Naive B cell (primary cell): Measurements from ENCODE around the gene SNX27. TPM values are rescaled to one million over a fixed set of nuclear protein-coding genes. Genes with fewer than 3 reads are reported as not detected.
"Not testable (repeated sequence)": the region's sequence is repeated elsewhere in the genome, so short reads cannot be mapped to it uniquely, and the experiment has no call there.

Experiments
- ATAC-seq, 2 donors: fragments of 150-1000 bp; cut with Tn5 transposase; 2 replicates each; pipeline ENCODE4 v1.10.0; 2021; ENCODE audit warnings: low read depth in 2 of 2, mild to moderate bottlenecking in 2 of 2, moderate library complexity in 2 of 2
- DNase-seq: peaks from one replicate; pipeline ENCODE4 v3.0.0; 2022
- H3K27ac Mint-ChIP-seq, 6 donors: one replicate each; pipeline ENCODE4 v1.8.0; 2020 to 2022; ENCODE audit warnings: mild to moderate bottlenecking in 6 of 6, mixed read lengths in 6 of 6, moderate library complexity in 5 of 6, inconsistent platforms in 2 of 6
- H3K27me3 Mint-ChIP-seq, 3 donors: one replicate each; pipeline ENCODE4 v1.8.0; 2021 to 2022; ENCODE audit warnings: mixed read lengths in 3 of 3, mild to moderate bottlenecking in 1 of 3
- H3K36me3 Mint-ChIP-seq, 2 donors: one replicate each; pipeline ENCODE4 v1.8.0; 2020 to 2022; ENCODE audit warnings: mixed read lengths in 2 of 2, inconsistent platforms in 1 of 2, mild to moderate bottlenecking in 1 of 2
- H3K4me1 Mint-ChIP-seq, 3 donors: one replicate each; pipeline ENCODE4 v1.8.0; 2020 to 2022; ENCODE audit warnings: mixed read lengths in 3 of 3, inconsistent platforms in 1 of 3, mild to moderate bottlenecking in 1 of 3, moderate library complexity in 1 of 3
- H3K4me3 Mint-ChIP-seq, 8 donors: one replicate each; pipeline ENCODE4 v1.8.0; 2020 to 2022; ENCODE audit warnings: mild to moderate bottlenecking in 8 of 8, mixed read lengths in 8 of 8, moderate library complexity in 8 of 8, inconsistent platforms in 2 of 8
- H3K9me3 Mint-ChIP-seq, 7 donors: one replicate each; pipeline ENCODE4 v1.8.0; 2020 to 2022; ENCODE audit warnings: mixed read lengths in 7 of 7, mild to moderate bottlenecking in 5 of 7, inconsistent platforms in 2 of 7, moderate library complexity in 1 of 7
- polyA plus RNA-seq, 6 donors: library from polyadenylated mRNA; unstranded; fragments of 300-500 nt; fragmentation: Illumina TruSeq; gene quantifications; one replicate each; pipeline ENCODE4 v1.2.3, GENCODE V29; 2021; ENCODE audit warnings: low read depth in 6 of 6

The SNX27 gene
- polyA plus RNA-seq, 6 donors from 2014 or later = 4.2 to 17.2 (median 13.1) TPM

DNA sequence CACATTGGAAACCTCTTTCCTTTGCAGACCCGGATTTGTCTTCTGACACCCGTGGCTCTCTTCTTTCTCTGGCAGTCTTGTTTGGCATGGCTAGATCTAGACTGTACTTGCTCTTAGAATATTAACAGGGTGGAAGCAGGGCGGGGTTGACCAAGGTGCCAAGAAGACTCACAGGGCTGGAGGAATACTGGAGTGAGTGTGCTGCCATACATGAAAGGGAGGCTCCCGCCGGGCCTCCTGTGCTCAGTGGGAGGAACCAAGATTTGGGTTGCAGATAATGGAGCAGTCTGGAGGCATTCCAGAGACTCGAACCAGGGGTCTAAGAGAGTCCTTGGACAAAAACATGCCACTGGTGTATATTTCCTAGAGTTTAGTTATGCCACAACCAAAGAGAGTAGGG, 27.6 kb upstream of the SNX27 start:
- peaks cover 0 to 9% (median 4%) of the 10 kb centered on the region in 3 donors for H3K27me3 Mint-ChIP-seq
- ATAC-seq = no peak
- peak overlapping the region in 1 of 6 donors; percentile 15 for H3K27ac Mint-ChIP-seq
- no peak for DNase-seq
- no peaks in the 10 kb centered on the region for H3K36me3 Mint-ChIP-seq
- no peaks in the 10 kb centered on the region for H3K4me1 Mint-ChIP-seq
- H3K4me3 Mint-ChIP-seq = no peak overlapping the region
- H3K9me3 Mint-ChIP-seq = no peaks in the 10 kb centered on the region

DNA sequence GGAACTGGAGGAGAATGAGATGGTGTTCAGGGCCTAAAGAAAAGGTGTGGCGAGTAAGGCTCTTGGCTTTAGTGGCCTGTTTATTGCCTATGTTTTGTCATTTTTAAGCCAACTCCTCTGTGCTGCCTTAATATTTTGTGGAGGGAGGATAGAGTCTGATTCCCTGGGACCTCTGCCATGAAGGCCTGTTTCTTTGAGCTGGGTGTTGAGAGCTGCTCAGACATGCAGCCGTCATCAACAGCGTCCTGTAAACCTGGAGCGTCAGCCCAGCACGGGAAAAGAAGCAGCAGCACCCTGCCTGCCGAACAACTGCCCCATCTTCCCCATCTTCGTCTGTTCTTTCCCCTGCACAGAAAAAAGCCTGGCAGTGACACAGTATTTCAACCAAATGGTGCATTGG, 27.1 kb upstream of the SNX27 start:
- H3K4me3 Mint-ChIP-seq = no peak overlapping the region
- peaks cover under 1 to 11% (median 9%) of the 10 kb centered on the region in 3 donors for H3K27me3 Mint-ChIP-seq
- peaks cover 0 to 2% of the 10 kb centered on the region in 2 donors for H3K36me3 Mint-ChIP-seq
- peaks cover 0 to under 1% (median 0%) of the 10 kb centered on the region in 7 donors for H3K9me3 Mint-ChIP-seq
- H3K4me1 Mint-ChIP-seq = no peaks in the 10 kb centered on the region
- no peak for ATAC-seq
- DNase-seq = no peak
- H3K27ac Mint-ChIP-seq = peak overlapping the region in 3 of 6 donors; percentile 6 to 69 (median 9)

DNA sequence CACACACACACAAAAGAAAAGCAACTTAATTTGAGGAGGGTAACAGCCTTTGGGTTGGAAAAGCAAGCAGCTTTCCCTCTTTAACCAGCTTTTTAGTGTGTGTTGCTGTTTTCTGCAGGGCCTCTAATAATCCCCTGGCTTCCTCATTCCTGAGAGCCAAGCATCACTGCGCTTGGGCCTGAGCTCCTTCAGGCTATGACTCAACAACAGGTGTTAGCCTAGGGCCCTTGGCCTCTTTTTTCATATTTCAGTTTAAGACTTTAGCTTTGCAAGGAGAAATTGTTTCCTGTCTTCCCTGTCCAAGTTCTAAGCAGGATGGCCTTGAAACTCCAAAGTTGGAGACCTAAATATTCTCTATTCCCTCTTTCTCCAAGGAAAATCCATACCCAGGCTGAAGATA, 26.2 kb upstream of the SNX27 start:
- DNase-seq (no peak), ATAC-seq (no peak)
- Mint-ChIP-seq H3K27ac (no peak overlapping the region), H3K9me3 (peaks cover under 1 to 6% (median 3%) of the 10 kb centered on the region in 7 donors), H3K4me3 (no peak overlapping the region), H3K36me3 (peaks cover 2 to 9% of the 10 kb centered on the region in 2 donors), H3K4me1 (no peaks in the 10 kb centered on the region), H3K27me3 (peaks cover 6 to 19% (median 14%) of the 10 kb centered on the region in 3 donors)

DNA sequence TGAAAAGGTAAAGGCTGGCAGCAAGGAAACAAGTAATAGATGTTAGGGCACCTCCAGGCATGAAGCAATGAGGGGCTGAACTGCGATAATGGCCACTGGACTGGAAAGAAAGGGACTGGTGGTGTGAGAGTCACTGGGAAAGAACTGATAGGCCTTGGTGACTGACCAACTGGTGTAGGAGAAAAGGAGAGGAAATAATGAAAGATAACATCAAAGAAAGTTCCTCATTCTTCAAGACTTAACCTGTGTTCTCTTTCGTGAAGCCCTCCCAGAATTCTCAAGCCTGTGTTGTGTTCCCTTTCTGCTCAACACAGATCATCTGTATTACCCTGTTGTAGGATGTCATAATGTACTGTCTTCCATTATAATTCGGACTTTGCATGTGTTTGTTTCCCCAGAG, 20.9 kb upstream of the SNX27 start:
- ATAC-seq (no peak), DNase-seq (no peak)
- Mint-ChIP-seq H3K27me3 (peaks cover 15 to 29% (median 23%) of the 10 kb centered on the region in 3 donors), H3K4me3 (no peak overlapping the region), H3K9me3 (peaks cover 9 to 17% (median 11%) of the 10 kb centered on the region in 7 donors), H3K4me1 (peaks cover 6 to 11% (median 11%) of the 10 kb centered on the region in 3 donors), H3K36me3 (peaks cover 5 to 15% of the 10 kb centered on the region in 2 donors), H3K27ac (no peak overlapping the region)

DNA sequence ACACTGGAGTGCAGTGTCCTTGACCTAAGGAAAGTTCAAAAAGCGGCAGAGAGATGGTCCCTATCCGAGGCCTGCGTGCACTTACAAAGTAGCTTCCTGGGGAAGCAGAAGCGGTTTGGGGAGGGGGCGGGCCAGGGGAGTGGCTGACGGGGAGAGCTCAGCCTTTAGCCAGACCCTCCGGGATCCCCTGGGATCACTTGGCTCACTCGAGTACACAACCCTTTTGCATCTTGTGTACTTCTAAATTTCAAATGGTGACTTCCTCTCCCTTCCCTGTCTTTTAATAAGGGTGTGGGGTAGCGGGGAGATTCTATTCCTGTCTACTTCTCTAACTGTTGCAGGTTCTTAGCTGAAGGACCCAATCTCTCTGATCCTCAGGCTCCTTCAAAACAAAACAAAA, 18.1 kb upstream of the SNX27 start:
- Mint-ChIP-seq H3K27ac (peak overlapping the region in 2 of 6 donors; percentile 7 to 63), H3K4me1 (peaks cover 6 to 11% (median 11%) of the 10 kb centered on the region in 3 donors), H3K36me3 (peaks cover 5 to 15% of the 10 kb centered on the region in 2 donors), H3K9me3 (peaks cover 9 to 17% (median 11%) of the 10 kb centered on the region in 7 donors), H3K4me3 (peak overlapping the region; percentile 46 to 89 (median 68)), H3K27me3 (peaks cover 14 to 29% (median 15%) of the 10 kb centered on the region in 3 donors)
- no peak for DNase-seq
- peak; percentile 60 to 65 for ATAC-seq

DNA sequence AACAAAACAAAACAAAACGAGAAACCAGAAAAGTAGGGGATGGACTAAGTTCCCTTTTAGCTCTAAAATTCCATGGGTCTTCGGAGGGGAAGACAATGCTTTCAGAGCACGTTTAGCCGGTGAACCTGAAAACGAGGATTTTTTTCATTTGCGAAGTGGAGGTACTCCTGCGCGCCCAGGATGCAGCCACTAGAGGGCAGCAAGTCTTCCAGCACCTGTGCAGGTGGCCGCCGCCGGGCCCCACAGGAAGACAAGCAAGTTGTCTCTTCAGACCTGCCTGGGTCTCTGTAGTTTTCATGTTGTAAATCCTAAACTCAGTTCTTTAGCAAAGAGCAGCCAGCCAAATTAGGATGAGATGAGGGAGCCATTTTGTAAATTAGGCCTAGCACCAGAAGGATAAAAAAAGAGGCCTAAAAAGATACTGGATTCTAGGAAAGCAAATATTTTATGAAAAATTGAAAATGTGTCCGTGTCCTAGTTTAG, 17.7 kb upstream of the SNX27 start:
- DNase-seq = peak; percentile 76
- peaks cover 6 to 11% (median 11%) of the 10 kb centered on the region in 3 donors for H3K4me1 Mint-ChIP-seq
- H3K36me3 Mint-ChIP-seq = peaks cover 5 to 15% of the 10 kb centered on the region in 2 donors
- H3K4me3 Mint-ChIP-seq = peak overlapping the region; percentile 46 to 89 (median 68)
- peak overlapping the region in 3 of 6 donors; percentile 7 to 89 (median 58) for H3K27ac Mint-ChIP-seq
- peaks cover 9 to 17% (median 11%) of the 10 kb centered on the region in 7 donors for H3K9me3 Mint-ChIP-seq
- peaks cover 14 to 26% (median 15%) of the 10 kb centered on the region in 3 donors for H3K27me3 Mint-ChIP-seq
- ATAC-seq = peak; percentile 97 to 98

DNA sequence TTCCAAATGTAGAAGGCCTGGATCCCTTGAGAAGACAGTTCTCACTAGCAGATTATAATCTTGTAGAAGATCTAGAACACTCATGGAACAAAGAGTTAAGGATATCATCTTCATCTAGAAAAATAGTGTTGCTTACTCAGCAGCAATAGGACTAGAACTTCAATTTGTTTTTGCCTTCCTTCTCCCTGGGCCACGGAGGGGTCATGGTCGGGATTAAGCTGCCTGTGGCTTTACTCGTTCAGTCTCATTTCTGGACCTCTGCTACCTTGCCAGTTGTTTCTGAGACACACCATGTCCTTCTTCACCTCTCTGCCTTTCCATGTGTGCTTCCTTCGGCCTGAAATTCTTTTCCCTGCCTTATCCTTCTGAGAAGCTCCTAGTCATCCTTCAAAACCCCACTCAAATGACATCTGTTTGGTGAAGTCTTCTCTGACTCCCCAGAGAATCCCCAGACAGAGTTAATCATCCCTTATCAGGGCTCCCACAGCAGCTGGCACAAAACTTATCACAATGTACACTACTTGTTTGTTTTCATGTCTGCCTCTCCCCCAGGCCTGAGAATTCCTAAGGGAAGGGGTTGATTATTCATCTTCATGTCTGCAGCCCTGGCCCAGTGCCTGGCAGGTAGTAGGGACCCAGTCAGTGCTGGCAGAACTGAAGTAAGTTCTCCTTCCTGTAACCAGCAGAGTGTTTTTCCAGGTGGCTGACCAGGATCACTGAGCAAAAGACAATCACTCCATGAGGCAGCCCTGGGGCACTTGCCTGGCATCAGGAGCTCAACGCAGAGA, 15.5 kb upstream of the SNX27 start:
- ATAC-seq (no peak), DNase-seq (no peak)
- H3K4me3 Mint-ChIP-seq = no peak overlapping the region
- H3K27me3 Mint-ChIP-seq = peaks cover 0 to 8% (median 1%) of the 10 kb centered on the region in 3 donors
- peaks cover 6 to 11% (median 11%) of the 10 kb centered on the region in 3 donors for H3K4me1 Mint-ChIP-seq
- H3K9me3 Mint-ChIP-seq = peaks cover 0 to 4% (median 3%) of the 10 kb centered on the region in 7 donors
- peak overlapping the region in 1 of 6 donors; percentile 17 for H3K27ac Mint-ChIP-seq
- no peaks in the 10 kb centered on the region for H3K36me3 Mint-ChIP-seq

DNA sequence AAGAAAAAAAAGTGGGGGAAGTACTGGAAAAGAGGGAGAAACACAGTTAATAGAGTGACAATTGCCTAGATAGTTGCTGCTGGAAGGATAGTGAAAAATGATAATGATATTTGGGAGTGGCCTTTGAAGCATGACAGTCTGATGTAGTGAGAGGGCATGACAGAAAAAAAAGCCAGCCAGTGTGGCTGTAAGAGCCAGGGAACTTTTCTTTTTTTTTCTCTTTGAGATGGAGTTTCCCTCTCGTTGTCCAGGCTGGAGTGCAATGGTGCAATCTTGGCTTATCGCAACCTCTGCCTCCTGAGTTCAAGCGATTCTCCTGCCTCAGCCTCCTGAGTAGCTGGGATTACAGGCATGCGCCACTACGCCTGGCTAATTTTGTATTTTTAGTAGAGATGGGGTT, 9.3 kb upstream of the SNX27 start:
- DNase-seq, H3K4me1 Mint-ChIP-seq, H3K4me3 Mint-ChIP-seq, ATAC-seq, H3K9me3 Mint-ChIP-seq, H3K36me3 Mint-ChIP-seq: not testable (repeated sequence)
- peaks cover 29 to 43% (median 33%) of the 10 kb centered on the region in 3 donors for H3K27me3 Mint-ChIP-seq
- H3K27ac Mint-ChIP-seq = peak overlapping the region in 1 of 6 donors; percentile 52

DNA sequence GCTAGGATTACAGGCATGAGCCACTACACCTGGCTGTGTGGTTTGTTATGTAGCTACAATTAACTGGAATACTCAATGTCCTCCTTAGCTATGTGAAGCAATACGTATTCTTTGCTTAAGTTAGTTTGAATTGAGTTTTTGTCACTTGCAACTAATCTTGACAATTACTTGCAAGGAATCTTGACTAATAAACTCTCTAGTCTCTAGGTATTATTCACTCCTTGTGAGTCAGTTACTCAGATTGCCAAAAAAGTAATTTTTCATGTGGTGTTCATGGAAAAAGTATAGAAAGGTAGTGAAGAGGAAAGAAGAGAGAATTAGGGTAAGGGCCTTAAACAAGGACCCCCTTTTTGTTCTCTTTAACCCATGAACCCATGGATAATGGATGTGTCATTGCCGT, 7.6 kb upstream of the SNX27 start:
- Mint-ChIP-seq H3K27me3 (peaks cover 37 to 55% (median 44%) of the 10 kb centered on the region in 3 donors), H3K9me3 (no peaks in the 10 kb centered on the region), H3K27ac (no peak overlapping the region), H3K4me3 (no peak overlapping the region), H3K4me1 (no peaks in the 10 kb centered on the region), H3K36me3 (no peaks in the 10 kb centered on the region)
- ATAC-seq (no peak), DNase-seq (no peak)

DNA sequence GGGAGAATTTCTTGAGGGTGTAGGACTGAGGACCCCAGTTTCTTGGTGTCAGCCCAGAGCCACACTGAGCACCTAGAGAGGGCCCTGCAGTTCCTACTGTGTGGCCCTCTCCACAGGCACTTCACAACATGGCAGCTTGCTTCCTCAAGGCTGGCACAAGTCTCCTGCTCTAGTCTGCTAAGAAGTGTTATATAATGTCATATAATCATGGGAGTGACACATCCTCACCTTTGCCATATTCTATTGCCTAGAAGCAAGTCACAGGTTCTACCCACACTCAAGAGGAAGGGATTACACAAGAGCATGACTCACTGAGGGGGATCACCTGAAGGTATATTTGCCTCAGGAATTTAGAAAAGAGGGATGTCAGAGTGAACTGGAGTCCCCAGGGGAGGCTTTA, 5.5 kb upstream of the SNX27 start:
- Mint-ChIP-seq H3K9me3 (no peaks in the 10 kb centered on the region), H3K27me3 (peaks cover 40 to 55% (median 44%) of the 10 kb centered on the region in 3 donors), H3K36me3 (no peaks in the 10 kb centered on the region), H3K4me1 (peaks cover 0 to 2% (median 0%) of the 10 kb centered on the region in 3 donors), H3K4me3 (peak overlapping the region in 1 of 8 donors; percentile 0), H3K27ac (no peak overlapping the region)
- ATAC-seq (no peak), DNase-seq (no peak)

DNA sequence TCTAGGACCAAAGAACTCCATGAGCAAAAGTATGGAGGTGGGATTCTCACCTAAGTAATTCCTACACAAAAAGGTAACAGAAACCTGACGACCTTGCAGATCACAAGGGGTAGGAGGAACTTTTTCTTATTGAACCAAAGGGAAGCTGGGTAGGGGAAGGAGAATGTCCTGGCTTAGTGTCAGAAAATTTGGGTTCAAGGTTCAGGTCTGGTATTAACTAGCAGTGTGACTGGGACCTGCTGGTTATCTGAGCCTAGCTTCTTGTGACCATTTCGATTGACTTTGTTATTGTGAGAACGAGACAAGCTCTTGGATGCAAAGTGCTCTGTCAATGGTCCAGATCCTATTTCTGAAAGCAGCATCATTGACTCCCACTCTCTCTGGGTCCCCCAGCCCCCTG, 5.0 kb upstream of the SNX27 start:
- H3K36me3 Mint-ChIP-seq = no peaks in the 10 kb centered on the region
- peak overlapping the region in 1 of 8 donors; percentile 0 for H3K4me3 Mint-ChIP-seq
- DNase-seq = no peak
- H3K4me1 Mint-ChIP-seq = peaks cover 0 to 6% (median 0%) of the 10 kb centered on the region in 3 donors
- no peaks in the 10 kb centered on the region for H3K9me3 Mint-ChIP-seq
- ATAC-seq = no peak
- H3K27me3 Mint-ChIP-seq = peaks cover 40 to 55% (median 44%) of the 10 kb centered on the region in 3 donors
- no peak overlapping the region for H3K27ac Mint-ChIP-seq

DNA sequence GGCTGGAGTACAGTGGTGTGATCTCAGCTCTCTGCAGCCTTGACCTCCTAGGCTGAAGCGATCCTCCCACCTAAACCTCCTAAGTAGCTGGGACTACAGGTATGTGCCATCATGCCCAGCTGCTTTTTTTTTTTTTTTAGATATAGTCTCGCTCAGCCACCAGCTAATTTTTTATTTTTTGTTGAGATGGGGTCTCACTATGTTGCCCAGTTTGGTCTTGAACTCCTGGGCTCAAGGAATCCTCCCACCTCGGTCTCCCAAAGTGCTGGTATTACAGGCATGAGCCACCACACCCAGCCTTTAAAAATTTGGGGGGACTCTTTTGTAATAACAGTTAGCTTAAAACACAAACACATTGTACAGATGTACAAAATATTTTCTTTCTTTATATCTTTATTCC, 1.7 kb upstream of the SNX27 start:
- Mint-ChIP-seq H3K9me3 (no peaks in the 10 kb centered on the region), H3K4me3 (no peak overlapping the region), H3K36me3 (peaks cover 0 to 10% of the 10 kb centered on the region in 2 donors), H3K4me1 (peaks cover 17 to 22% (median 22%) of the 10 kb centered on the region in 3 donors), H3K27ac (no peak overlapping the region), H3K27me3 (peaks cover 24 to 34% (median 25%) of the 10 kb centered on the region in 3 donors)
- no peak for ATAC-seq
- no peak for DNase-seq

DNA sequence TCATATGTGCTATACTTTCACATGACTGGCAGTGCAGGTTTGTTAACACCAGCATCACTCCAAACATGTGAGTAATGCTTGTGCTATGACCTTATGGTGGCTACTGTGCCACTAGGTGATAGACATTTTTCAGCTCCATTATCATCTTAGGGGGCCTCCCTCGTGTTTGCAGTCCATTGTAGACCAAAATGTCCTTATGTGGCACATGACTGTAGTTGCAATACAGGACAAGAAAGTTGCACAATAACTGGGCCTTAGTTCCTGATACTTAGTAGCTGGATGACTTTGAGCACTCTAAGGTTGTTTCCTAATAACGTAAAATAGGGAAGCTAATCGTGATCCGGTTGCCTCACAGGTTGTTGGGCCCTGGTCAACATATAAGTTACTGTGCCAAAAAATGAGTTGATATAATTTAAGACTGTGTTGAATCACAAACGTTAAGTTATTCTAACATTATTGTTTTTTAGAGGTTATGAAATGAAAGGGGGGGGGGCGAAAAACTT, 511 bp upstream of the SNX27 start:
- ATAC-seq (no peak), DNase-seq (peak; percentile 3)
- Mint-ChIP-seq H3K27ac (peak overlapping the region in 5 of 6 donors; percentile 71 to 94 (median 79)), H3K9me3 (no peaks in the 10 kb centered on the region), H3K4me3 (peak overlapping the region; percentile 91 to 99 (median 96)), H3K36me3 (peaks cover 0 to 10% of the 10 kb centered on the region in 2 donors), H3K27me3 (peaks cover 19 to 24% (median 21%) of the 10 kb centered on the region in 3 donors), H3K4me1 (peaks cover 22 to 27% (median 24%) of the 10 kb centered on the region in 3 donors)
